Measurements from ENCODE around the gene RAB8B. TPM values are rescaled to one million over a fixed set of nuclear protein-coding genes. Genes with fewer than 3 reads are reported as not detected.
A peak's percentile ranks its signal among the peaks of the same experiment; 100 is the strongest.

RAB8B gene
- total RNA-seq, 1 experiment from 2014 or later = 20.9 TPM

- CTCF ChIA-PET = no interaction called here
- no peak overlapping the region for H3K4me2 ChIP-seq
These were observed 42.3 kb downstream of the RAB8B start for GRCh38 chr15:63231706-63232105.

GRCh38 chr15:63232405-63232804, 43.0 kb downstream of the RAB8B start:
- no peak for DNase-seq
- no TSS peak for BruUV-seq (replicated peaks)
- no peak overlapping the region for H3K27ac ChIP-seq
- no peaks in the 10 kb centered on the region for H3K36me3 ChIP-seq (ENCODE audit: low read depth)
- no peaks in the 10 kb centered on the region for H3K27me3 ChIP-seq (ENCODE audit: insufficient read depth, low read depth)
- ChIA-PET CTCF (interaction anchor here (0.6 to 0.7 kb wide), 2 partner anchors 21 to 824 kb away, joined by 4 to 5 read pairs; no protein-coding TSS in a partner anchor), POLR2A (ENCODE audit: unreplicated experiment) (no interaction called here)
- no peaks in the 10 kb centered on the region for H3K9me2 ChIP-seq (ENCODE audit: insufficient read depth)
- H3K79me2 ChIP-seq (ENCODE audit: low read depth) = peaks cover 21% of the 10 kb centered on the region; the same call in 1 of the 2 replicates
- no peaks in the 10 kb centered on the region for H4K20me1 ChIP-seq (ENCODE audit: insufficient read depth)
- no peak overlapping the region for H3K4me2 ChIP-seq
- H3K4me3 ChIP-seq = no peak overlapping the region
- intact Hi-C loops (cut with micrococcal nuclease; ENCODE audit: unreplicated experiment) = no loop called here
- H3F3A ChIP-seq (ENCODE audit: insufficient read depth, low read depth) = peaks cover 33% of the 10 kb centered on the region; the same call in 1 of the 2 replicates
- no peak overlapping the region for H2AFZ ChIP-seq
- TF ChIP-seq EZH2 (IDR thresholded peaks at IDR 0.05; ENCODE audit: low read depth) (no peak), CTCF (conservative IDR thresholded peaks at IDR 0.05) (no peak)
- H3K4me1 ChIP-seq (replicated peaks; ENCODE audit: insufficient read depth) = peaks cover 54% of the 10 kb centered on the region
- no peaks in the 10 kb centered on the region for H3K9me3 ChIP-seq (ENCODE audit: insufficient read depth, low read depth)

More at GRCh38 chr15:63231706-63232105, 42.3 kb downstream of the RAB8B start:
- no peak overlapping the region for H3K27ac ChIP-seq
- peaks cover 17% of the 10 kb centered on the region; the same call in 1 of the 2 replicates for H3K79me2 ChIP-seq (ENCODE audit: low read depth)
- no peaks in the 10 kb centered on the region for H3K9me3 ChIP-seq (ENCODE audit: insufficient read depth, low read depth)
- no peak overlapping the region for H2AFZ ChIP-seq
- H4K20me1 ChIP-seq (ENCODE audit: insufficient read depth) = no peaks in the 10 kb centered on the region
- no peaks in the 10 kb centered on the region for H3K27me3 ChIP-seq (ENCODE audit: insufficient read depth, low read depth)
- no peaks in the 10 kb centered on the region for H3K36me3 ChIP-seq (ENCODE audit: low read depth)
- TF ChIP-seq CTCF (conservative IDR thresholded peaks at IDR 0.05) (no peak), EZH2 (IDR thresholded peaks at IDR 0.05; ENCODE audit: low read depth) (no peak)
- no peaks in the 10 kb centered on the region for H3K9me2 ChIP-seq (ENCODE audit: insufficient read depth)
- intact Hi-C loops (cut with micrococcal nuclease; ENCODE audit: unreplicated experiment) = no loop called here
- peaks cover 33% of the 10 kb centered on the region; the same call in 1 of the 2 replicates for H3F3A ChIP-seq (ENCODE audit: insufficient read depth, low read depth)
- POLR2A ChIA-PET (ENCODE audit: unreplicated experiment) = no interaction called here
- H3K4me1 ChIP-seq (replicated peaks; ENCODE audit: insufficient read depth) = peaks cover 54% of the 10 kb centered on the region
- H3K4me3 ChIP-seq = no peak overlapping the region
- DNase-seq = no peak
- BruUV-seq (replicated peaks) = no TSS peak

GRCh38 chr15:63232943-63233342, 43.5 kb downstream of the RAB8B start:
- Histone ChIP-seq H3K4me3 (no peak overlapping the region), H3K36me3 (ENCODE audit: low read depth) (no peaks in the 10 kb centered on the region), H4K20me1 (ENCODE audit: insufficient read depth) (no peaks in the 10 kb centered on the region), H3K79me2 (ENCODE audit: low read depth) (peaks cover 24% of the 10 kb centered on the region; the same call in 1 of the 2 replicates), H3K27ac (no peak overlapping the region; the same call in 1 of the 2 replicates), H3K4me2 (0 out of 2 replicates have a peak overlapping the region, but pooled peaks have one; percentile 49), H3K9me2 (ENCODE audit: insufficient read depth) (no peaks in the 10 kb centered on the region), H3K9me3 (ENCODE audit: insufficient read depth, low read depth) (no peaks in the 10 kb centered on the region), H3K27me3 (ENCODE audit: insufficient read depth, low read depth) (no peaks in the 10 kb centered on the region), H2AFZ (no peak overlapping the region), H3F3A (ENCODE audit: insufficient read depth, low read depth) (peaks cover 32% of the 10 kb centered on the region), H3K4me1 (replicated peaks; ENCODE audit: insufficient read depth) (peaks cover 52% of the 10 kb centered on the region)
- TF ChIP-seq EZH2 (IDR thresholded peaks at IDR 0.05; ENCODE audit: low read depth) (no peak), CTCF (conservative IDR thresholded peaks at IDR 0.05) (no peak)
- no peak for DNase-seq
- intact Hi-C loops (cut with micrococcal nuclease; ENCODE audit: unreplicated experiment) = no loop called here
- CTCF ChIA-PET = interaction anchor here (0.6 to 0.7 kb wide), 2 partner anchors 21 to 823 kb away, joined by 4 to 5 read pairs; no protein-coding TSS in a partner anchor
- BruUV-seq (replicated peaks) = no TSS peak
- POLR2A ChIA-PET (ENCODE audit: unreplicated experiment) = no interaction called here
